DND-41 (cell line): ENCODE data around the gene UPK3BL1.
"Not testable (repeated sequence)": the region's sequence is repeated elsewhere in the genome, so short reads cannot be mapped to it uniquely, and the experiment has no call there.

ENCODE experiments used
- CTCF ChIP-seq: IDR thresholded peaks from 2 replicates; pipeline ENCODE4 v1.5.1; 2012; ENCODE audit warnings: borderline replicate concordance, low read length, moderate library complexity, mild to moderate bottlenecking; ENCODE audit not compliant: poor library complexity, severe bottlenecking; ENCODE audit errors: extremely low read depth
- EZH2 ChIP-seq: IDR thresholded peaks from 3 replicates; pipeline ENCODE4 v1.6.1; 2012; ENCODE audit warnings: borderline replicate concordance, low read depth, mild to moderate bottlenecking, moderate library complexity, low read length, inconsistent platforms; ENCODE audit not compliant: severe bottlenecking

DNA sequence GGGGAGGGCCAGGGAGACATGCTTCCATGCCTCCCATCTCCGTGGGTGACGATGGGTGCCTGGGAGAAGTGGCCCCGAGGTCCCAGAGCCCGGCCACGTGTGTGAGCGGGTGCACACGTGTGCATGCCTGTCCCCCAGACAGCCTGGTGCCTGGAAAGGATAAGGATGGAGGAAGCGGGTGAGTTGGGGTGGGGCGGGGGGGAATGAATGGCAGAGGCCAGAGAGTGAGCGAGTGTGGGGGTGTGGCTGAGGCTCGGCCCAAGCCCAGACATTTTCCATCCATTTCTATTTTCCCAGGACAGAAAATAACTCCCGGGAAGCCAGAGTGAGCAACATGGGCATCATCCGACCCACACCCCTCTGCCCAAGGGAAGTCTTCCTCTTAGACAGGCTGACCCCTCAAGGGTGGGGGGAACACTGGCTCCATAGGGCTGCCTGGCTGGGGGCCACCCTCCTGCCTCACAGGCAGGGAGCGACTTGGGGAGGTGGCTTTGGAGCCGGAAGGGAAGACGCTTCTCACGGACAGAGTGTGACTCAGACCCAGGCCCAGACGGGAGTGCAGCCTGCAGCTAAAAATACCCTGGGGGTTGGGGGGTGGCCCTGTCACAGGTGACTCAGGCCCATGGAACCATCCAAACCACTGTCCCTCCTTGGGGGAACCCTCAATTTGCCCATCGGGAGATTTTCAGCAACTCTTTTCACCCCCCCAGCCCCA, 38.0 kb downstream of the UPK3BL1 start:
- TF ChIP-seq CTCF, EZH2: not testable (repeated sequence)
